Measurements from ENCODE around the gene TMEM140. TPM values are rescaled to one million over a fixed set of nuclear protein-coding genes. Genes with fewer than 3 reads are reported as not detected.

TMEM140 gene
- total RNA-seq, 2 experiments from 2014 or later: 6.2 to 7.6 TPM

DNA sequence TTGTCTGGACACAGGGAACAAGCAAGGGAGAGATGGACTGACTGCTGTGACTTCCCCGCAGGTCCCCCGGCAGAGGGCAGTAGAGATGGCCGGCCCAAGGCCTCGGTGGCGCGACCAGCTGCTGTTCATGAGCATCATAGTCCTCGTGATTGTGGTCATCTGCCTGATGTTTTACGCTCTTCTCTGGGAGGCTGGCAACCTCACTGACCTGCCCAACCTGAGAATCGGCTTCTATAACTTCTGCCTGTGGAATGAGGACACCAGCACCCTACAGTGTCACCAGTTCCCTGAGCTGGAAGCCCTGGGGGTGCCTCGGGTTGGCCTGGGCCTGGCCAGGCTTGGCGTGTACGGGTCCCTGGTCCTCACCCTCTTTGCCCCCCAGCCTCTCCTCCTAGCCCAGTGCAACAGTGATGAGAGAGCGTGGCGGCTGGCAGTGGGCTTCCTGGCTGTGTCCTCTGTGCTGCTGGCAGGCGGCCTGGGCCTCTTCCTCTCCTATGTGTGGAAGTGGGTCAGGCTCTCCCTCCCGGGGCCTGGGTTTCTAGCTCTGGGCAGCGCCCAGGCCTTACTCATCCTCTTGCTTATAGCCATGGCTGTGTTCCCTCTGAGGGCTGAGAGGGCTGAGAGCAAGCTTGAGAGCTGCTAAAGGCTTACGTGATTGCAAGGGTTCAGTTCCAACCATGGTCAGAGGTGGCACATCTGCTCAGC lies 16.6 kb downstream of the TMEM140 start:
- TF ChIP-seq, protein P1, sequence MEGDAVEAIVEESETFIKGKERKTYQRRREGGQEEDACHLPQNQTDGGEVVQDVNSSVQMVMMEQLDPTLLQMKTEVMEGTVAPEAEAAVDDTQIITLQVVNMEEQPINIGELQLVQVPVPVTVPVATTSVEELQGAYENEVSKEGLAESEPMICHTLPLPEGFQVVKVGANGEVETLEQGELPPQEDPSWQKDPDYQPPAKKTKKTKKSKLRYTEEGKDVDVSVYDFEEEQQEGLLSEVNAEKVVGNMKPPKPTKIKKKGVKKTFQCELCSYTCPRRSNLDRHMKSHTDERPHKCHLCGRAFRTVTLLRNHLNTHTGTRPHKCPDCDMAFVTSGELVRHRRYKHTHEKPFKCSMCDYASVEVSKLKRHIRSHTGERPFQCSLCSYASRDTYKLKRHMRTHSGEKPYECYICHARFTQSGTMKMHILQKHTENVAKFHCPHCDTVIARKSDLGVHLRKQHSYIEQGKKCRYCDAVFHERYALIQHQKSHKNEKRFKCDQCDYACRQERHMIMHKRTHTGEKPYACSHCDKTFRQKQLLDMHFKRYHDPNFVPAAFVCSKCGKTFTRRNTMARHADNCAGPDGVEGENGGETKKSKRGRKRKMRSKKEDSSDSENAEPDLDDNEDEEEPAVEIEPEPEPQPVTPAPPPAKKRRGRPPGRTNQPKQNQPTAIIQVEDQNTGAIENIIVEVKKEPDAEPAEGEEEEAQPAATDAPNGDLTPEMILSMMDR (IDR thresholded peaks at IDR 0.05): no peak
- intact Hi-C loops (cut with micrococcal nuclease): no loop called here
- Mint-ChIP-seq H3K27ac (peak overlapping the region; percentile 73), H3K9me3 (peaks cover 19% of the 10 kb centered on the region), H3K4me1 (ENCODE audit: low read depth) (peaks cover 67% of the 10 kb centered on the region), H3K27me3 (no peaks in the 10 kb centered on the region), H3K4me3 (no peak overlapping the region), H3K36me3 (ENCODE audit: low read depth) (peaks cover 90% of the 10 kb centered on the region)
- ChIA-PET POLR2A (interaction anchor here (0.7 to 16.8 kb wide), 4 partner anchors 9 to 217 kb away, joined by 3 to 204 read pairs (median 4); partner anchors contain the start of gene TMEM140), CTCF (interaction anchor here (1.6 to 3.3 kb wide), 3 partner anchors 16 to 475 kb away, joined by 3 to 11 read pairs (median 8); partner anchors contain the start of genes AGBL3 and TMEM140)
- no peak for DNase-seq
- ATAC-seq: no peak

DNA sequence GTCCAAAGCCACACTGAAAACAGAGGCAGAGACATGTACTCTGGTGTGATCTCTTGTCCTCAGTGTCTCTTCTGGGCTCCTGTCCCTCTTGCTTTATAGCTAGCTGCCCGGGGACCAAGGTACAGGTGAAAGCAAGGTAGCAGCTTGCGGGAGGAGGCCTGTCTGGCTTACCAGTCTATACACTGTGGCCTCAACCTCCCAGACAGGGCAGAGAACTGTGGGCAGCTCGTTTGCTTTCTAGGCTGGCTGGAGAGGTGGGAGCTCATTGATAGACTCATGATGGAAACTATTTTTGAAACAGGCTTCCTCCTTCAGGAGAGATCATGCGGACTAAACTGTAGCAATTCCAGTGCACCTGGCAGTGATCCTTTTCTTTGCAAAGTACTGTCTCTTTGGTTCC lies 18.0 kb downstream of the TMEM140 start:
- ATAC-seq: no peak
- TF ChIP-seq, protein P1 (IDR thresholded peaks at IDR 0.05): no peak
- Mint-ChIP-seq H3K4me1 (ENCODE audit: low read depth) (peaks cover 57% of the 10 kb centered on the region), H3K27ac (peak overlapping the region; percentile 69), H3K4me3 (no peak overlapping the region), H3K36me3 (ENCODE audit: low read depth) (peaks cover 84% of the 10 kb centered on the region), H3K27me3 (no peaks in the 10 kb centered on the region), H3K9me3 (peaks cover 19% of the 10 kb centered on the region)
- intact Hi-C loops (cut with micrococcal nuclease): no loop called here
- ChIA-PET POLR2A (interaction anchor here (1.0 to 16.8 kb wide), 5 partner anchors 12 to 179 kb away, joined by 3 to 204 read pairs (median 5); partner anchors contain the start of genes AGBL3 and TMEM140), CTCF (interaction anchor here (1.1 to 2.1 kb wide), 2 partner anchors 18 to 180 kb away, joined by 3 to 8 read pairs; partner anchors contain the start of genes AGBL3 and TMEM140)
- DNase-seq: no peak

DNA sequence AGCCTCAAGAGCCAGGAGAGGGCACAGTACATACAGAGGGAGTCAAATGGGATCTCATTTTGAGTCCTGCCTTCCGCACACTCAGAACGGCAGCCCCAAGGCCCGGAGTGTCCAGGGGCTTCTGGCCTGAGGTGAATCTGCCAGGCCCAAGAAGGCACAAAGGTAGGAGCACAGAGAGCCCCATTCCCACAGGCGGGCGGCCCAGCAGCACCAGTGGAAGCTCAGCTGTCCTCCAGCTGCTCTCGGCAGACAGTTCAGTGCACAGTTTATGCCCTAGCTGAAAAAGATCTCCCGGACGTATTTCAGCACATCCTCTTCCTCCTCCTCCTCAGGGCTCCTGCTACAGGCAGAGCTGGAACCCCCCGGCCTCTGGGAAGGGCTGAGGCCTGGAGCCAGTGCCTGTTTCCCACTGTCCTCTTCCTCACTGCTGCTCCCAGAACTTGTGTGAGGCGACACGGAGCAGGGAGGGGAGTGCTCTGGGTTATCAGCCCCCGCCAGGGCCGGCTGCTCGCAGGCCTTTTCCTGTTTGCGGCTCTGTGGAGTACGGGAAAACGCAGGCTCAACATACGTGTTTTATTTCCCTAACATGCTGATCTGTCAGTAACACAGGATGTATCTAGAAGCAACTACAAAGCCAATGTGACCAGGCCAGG lies 18.6 kb downstream of the TMEM140 start:
- TF ChIP-seq, protein P1 (IDR thresholded peaks at IDR 0.05): no peak
- intact Hi-C loops (cut with micrococcal nuclease): no loop called here
- CTCF ChIA-PET: interaction anchor here (1.1 kb wide), 1 partner anchor 18 kb away, joined by 3 read pairs; the partner anchor contains the start of gene TMEM140
- POLR2A ChIA-PET: interaction anchor here (1.3 to 16.8 kb wide), 5 partner anchors 8 to 179 kb away, joined by 4 to 204 read pairs (median 5); partner anchors contain the start of genes AGBL3 and TMEM140
- no peak for DNase-seq
- peak overlapping the region; percentile 69 for H3K27ac Mint-ChIP-seq
- H3K4me3 Mint-ChIP-seq: no peak overlapping the region
- H3K27me3 Mint-ChIP-seq: no peaks in the 10 kb centered on the region
- peaks cover 78% of the 10 kb centered on the region for H3K36me3 Mint-ChIP-seq (ENCODE audit: low read depth)
- H3K4me1 Mint-ChIP-seq (ENCODE audit: low read depth): peaks cover 53% of the 10 kb centered on the region
- peaks cover 19% of the 10 kb centered on the region for H3K9me3 Mint-ChIP-seq
- ATAC-seq: no peak

DNA sequence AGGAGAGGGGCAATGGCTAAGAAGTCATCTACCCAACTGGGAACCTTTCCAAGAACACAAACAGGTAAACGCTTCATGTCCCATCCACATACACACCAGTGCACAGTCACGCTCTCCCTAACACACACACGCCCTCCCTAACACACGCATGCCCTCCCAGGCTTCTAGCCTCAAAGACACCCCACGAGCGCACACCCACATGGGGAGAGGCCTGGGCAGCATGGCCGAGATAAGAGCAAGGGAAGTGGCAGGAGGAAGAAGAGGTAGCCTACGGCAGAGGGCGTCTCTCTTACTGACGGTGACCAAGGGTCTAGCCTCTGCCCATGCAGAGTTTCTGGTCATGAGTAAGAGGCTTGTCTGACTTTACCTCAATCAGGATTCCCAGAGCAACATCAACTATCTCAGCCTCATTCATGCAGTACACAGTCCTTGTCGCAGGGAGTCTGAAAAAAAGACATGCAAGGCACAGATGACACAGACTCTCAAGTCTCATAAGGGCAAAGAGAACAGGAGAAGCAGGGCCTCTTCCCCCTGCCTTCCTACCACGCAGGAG lies 19.6 kb downstream of the TMEM140 start:
- intact Hi-C loops (cut with micrococcal nuclease): no loop called here

More for the DNA sequence above, 19.6 kb downstream of the TMEM140 start:
- Mint-ChIP-seq H3K27me3 (no peaks in the 10 kb centered on the region), H3K9me3 (peaks cover 10% of the 10 kb centered on the region), H3K4me1 (ENCODE audit: low read depth) (peaks cover 51% of the 10 kb centered on the region), H3K36me3 (ENCODE audit: low read depth) (peaks cover 68% of the 10 kb centered on the region), H3K4me3 (peak overlapping the region; percentile 83), H3K27ac (peak overlapping the region; percentile 89)
- TF ChIP-seq, protein P1 (IDR thresholded peaks at IDR 0.05): no peak
- ChIA-PET POLR2A (interaction anchor here (1.3 to 16.8 kb wide), 3 partner anchors 9 to 175 kb away, joined by 5 to 204 read pairs (median 5); partner anchors contain the start of gene TMEM140), CTCF (interaction anchor here (0.6 to 4.6 kb wide), 5 partner anchors 11 to 179 kb away, joined by 3 to 44 read pairs (median 4); partner anchors contain the start of genes TMEM140 and WDR91)
- DNase-seq: no peak
- no peak for ATAC-seq
